Ascending aorta (tissue), 2 donors: Measurements from ENCODE around the gene UTF1. TPM values are rescaled to one million over a fixed set of nuclear protein-coding genes. Genes with fewer than 3 reads are reported as not detected.

Experiments
- DNase-seq, 2 donors: peaks; one replicate each; pipeline ENCODE4 v3.0.0-alpha.2; 2019; ENCODE audit warnings: low spot score in 2 of 2
- H3K27ac ChIP-seq, 2 donors: fragments of 200-600 bp; sonication (generic); one replicate each; pipeline ENCODE4 v1.5.1; 2016 to 2017; ENCODE audit warnings: mild to moderate bottlenecking in 1 of 2
- H3K27me3 ChIP-seq: fragments of 200-600 bp; sonication (generic); one replicate; pipeline ENCODE4 v1.5.1; 2017
- H3K36me3 ChIP-seq, 2 donors: fragments of 200-600 bp; sonication (generic); one replicate each; pipeline ENCODE4 v1.5.1; 2016
- H3K4me1 ChIP-seq, 2 donors: fragments of 200-600 bp; sonication (generic); one replicate each; pipeline ENCODE4 v1.5.1; 2016 to 2017; ENCODE audit warnings: mild to moderate bottlenecking in 1 of 2
- H3K4me3 ChIP-seq, 2 donors: fragments of 200-600 bp; sonication (generic); one replicate each; pipeline ENCODE4 v1.5.1; 2016 to 2017; ENCODE audit warnings: mild to moderate bottlenecking in 1 of 2
- H3K9me3 ChIP-seq, 2 donors: fragments of 200-600 bp; sonication (generic); one replicate each; pipeline ENCODE4 v1.5.1; 2016
- intact Hi-C: fragments of 100-400 bp; cut with DNase I; formaldehyde crosslinking; loops from one replicate; pipeline ENCODE4 v1.15.1; 2023
- total RNA-seq: library from RNA; depleted of rRNA; stranded (reverse); fragments of >200 nt; gene quantifications from one replicate; pipeline ENCODE4 v1.1.0, GENCODE V29; 2016
- TF ChIP-seq, protein P1 (sequence below), 3 experiments: fragments of 200-600 bp in 2 of 3; fragments of 450-650 bp in 1 of 3; sonication (generic) in 2 of 3; IDR thresholded peaks; one replicate each; pipeline ENCODE4 v1.5.1; 2016 to 2019; ENCODE audit warnings: antibody characterized with exemption in 3 of 3, mild to moderate bottlenecking in 1 of 3, moderate library complexity in 1 of 3

The UTF1 gene
- total RNA-seq, 1 donor from 2014 or later, result not detected

- intact Hi-C loops, result no loop called here
These were observed 43.0 kb downstream of the UTF1 start for GRCh38 chr10:133272964-133273420.

DNA sequence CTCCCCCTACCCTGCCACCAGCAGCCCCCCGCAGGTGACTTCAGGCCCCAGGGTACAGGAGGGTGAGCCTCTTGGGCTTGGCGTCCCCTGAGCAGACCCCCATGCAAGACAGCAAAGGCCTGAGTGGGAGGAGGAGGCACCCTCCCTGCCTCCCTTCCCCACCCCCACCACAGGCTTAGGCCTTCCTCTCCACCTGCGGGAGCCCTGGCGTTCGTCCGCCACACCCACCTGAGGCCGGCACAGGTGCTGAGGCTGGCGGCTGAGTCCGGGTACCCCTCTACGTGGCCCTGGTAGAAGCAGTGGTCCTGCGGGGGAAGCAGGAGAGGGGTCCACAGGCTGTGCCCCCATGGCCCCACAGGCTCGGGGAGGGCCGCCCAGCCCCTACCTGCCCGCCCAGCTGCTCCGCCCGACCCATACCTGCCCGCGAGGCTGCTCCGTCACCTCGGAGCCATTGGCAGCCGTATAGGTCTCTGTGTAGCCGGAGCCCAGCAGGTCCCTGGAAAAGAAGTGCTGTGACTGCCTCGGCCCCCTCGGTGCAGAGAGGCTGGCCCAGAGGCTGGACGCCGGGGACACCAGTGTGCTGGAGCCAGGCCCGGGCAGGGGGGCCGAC lies 43.6 kb downstream of the UTF1 start:
- peaks cover 0 to 3% of the 10 kb centered on the region in 2 donors for H3K4me1 ChIP-seq
- TF ChIP-seq, protein P1, sequence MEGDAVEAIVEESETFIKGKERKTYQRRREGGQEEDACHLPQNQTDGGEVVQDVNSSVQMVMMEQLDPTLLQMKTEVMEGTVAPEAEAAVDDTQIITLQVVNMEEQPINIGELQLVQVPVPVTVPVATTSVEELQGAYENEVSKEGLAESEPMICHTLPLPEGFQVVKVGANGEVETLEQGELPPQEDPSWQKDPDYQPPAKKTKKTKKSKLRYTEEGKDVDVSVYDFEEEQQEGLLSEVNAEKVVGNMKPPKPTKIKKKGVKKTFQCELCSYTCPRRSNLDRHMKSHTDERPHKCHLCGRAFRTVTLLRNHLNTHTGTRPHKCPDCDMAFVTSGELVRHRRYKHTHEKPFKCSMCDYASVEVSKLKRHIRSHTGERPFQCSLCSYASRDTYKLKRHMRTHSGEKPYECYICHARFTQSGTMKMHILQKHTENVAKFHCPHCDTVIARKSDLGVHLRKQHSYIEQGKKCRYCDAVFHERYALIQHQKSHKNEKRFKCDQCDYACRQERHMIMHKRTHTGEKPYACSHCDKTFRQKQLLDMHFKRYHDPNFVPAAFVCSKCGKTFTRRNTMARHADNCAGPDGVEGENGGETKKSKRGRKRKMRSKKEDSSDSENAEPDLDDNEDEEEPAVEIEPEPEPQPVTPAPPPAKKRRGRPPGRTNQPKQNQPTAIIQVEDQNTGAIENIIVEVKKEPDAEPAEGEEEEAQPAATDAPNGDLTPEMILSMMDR (IDR thresholded peaks at IDR 0.05), result no peak

More at GRCh38 chr10:133272964-133273420, 43.0 kb downstream of the UTF1 start:
- DNase-seq, result no peak
- H3K36me3 ChIP-seq, result peaks cover 0 to 15% of the 10 kb centered on the region in 2 donors
- peaks cover 0 to 3% of the 10 kb centered on the region in 2 donors for H3K4me1 ChIP-seq
- H3K27me3 ChIP-seq, result no peaks in the 10 kb centered on the region
- H3K9me3 ChIP-seq, result no peaks in the 10 kb centered on the region
- TF ChIP-seq, protein P1 (IDR thresholded peaks at IDR 0.05), result no peak
- H3K27ac ChIP-seq, result no peak overlapping the region
- no peak overlapping the region for H3K4me3 ChIP-seq

DNA sequence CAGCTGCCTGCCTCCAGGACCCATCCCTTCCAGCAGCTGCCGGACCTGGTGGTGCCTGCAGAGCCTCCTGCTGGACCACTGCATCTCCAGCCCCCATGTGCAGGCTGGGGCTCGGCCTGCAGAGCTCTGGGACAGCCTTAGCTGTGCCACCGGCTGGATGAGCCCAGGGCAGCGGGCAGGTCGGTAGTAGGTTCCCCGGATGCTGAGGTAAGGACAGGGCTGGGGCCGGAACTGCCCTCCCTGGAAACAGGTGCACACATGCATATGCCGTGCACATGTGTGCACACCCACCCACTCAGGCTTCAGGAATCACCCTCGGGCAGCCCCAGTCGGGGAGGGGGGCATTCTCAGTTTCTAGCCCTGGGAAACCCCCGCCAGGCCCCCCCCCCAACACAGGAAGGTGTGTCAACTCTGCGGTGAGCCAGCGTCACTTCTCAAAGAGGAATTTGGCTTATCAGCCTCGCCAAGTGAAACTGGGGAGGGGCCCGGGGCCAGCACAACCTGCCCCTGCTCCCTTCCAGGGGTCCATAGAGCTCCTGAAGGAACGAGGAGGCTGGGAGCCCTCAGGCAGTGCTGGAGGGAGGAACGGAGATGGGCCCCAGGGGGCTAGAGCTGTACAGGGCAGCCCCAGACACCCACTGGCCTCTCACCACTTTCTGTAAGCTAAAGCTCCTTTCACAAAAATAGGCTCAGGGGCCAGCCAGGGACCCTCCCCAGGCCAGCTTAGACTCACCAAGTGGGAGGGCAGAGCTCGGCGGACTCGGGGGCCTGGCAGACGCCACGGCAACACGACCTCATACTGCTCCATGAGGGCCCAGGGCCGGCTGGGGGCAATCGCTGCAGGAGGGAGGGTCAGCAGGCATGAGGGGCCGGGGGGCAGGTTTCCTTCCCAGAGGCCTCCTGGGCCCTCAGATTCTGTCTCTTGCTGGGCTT lies 45.0 kb downstream of the UTF1 start:
- no peaks in the 10 kb centered on the region for H3K9me3 ChIP-seq
- no peak overlapping the region for H3K27ac ChIP-seq
- no peak for DNase-seq
- peaks cover 0 to 3% of the 10 kb centered on the region in 2 donors for H3K4me1 ChIP-seq
- H3K4me3 ChIP-seq, result peak overlapping the region in 1 of 2 donors; percentile 49
- H3K36me3 ChIP-seq, result peaks cover 5 to 26% of the 10 kb centered on the region in 2 donors
- TF ChIP-seq, protein P1 (IDR thresholded peaks at IDR 0.05), result no peak
- intact Hi-C loops, result no loop called here
- H3K27me3 ChIP-seq, result no peaks in the 10 kb centered on the region

More for the DNA sequence above, 43.6 kb downstream of the UTF1 start:
- intact Hi-C loops, result no loop called here
- Histone ChIP-seq H3K27me3 (no peaks in the 10 kb centered on the region), H3K9me3 (no peaks in the 10 kb centered on the region), H3K4me3 (no peak overlapping the region), H3K27ac (no peak overlapping the region), H3K36me3 (peaks cover 0 to 16% of the 10 kb centered on the region in 2 donors)
- no peak for DNase-seq

- TF ChIP-seq, protein P1 (IDR thresholded peaks at IDR 0.05), result no peak
- no peak for DNase-seq
These were observed 45.7 kb downstream of the UTF1 start for GRCh38 chr10:133275684-133276092.

DNA sequence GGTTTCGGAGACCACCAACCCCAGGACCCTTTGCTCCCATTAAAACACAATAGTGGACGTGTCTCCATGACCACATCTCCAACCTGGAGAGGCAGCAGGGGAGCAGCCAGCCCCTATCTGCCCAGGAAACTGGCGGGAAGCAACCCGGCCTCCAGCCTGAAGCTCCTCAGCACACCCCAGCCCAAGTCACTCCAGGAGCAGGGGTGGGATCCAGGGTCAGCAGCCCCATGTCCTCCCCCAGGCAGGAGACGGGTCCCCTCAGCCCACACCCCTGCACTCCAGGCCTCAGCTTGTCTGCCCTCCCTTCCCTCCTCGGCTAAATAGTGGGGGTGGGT lies 46.0 kb downstream of the UTF1 start:
- Histone ChIP-seq H3K4me1 (peaks cover 0 to 3% of the 10 kb centered on the region in 2 donors), H3K27me3 (no peaks in the 10 kb centered on the region), H3K9me3 (no peaks in the 10 kb centered on the region), H3K36me3 (peaks cover 14 to 29% of the 10 kb centered on the region in 2 donors), H3K4me3 (peak overlapping the region in 1 of 2 donors; percentile 49), H3K27ac (no peak overlapping the region)
- intact Hi-C loops, result no loop called here
- TF ChIP-seq, protein P1 (IDR thresholded peaks at IDR 0.05), result no peak
- no peak for DNase-seq

More at GRCh38 chr10:133275684-133276092, 45.7 kb downstream of the UTF1 start:
- peak overlapping the region in 1 of 2 donors; percentile 49 for H3K4me3 ChIP-seq
- H3K36me3 ChIP-seq, result peaks cover 12 to 29% of the 10 kb centered on the region in 2 donors
- no peaks in the 10 kb centered on the region for H3K27me3 ChIP-seq
- intact Hi-C loops, result no loop called here
- no peaks in the 10 kb centered on the region for H3K9me3 ChIP-seq
- no peak overlapping the region for H3K27ac ChIP-seq
- peaks cover 0 to 3% of the 10 kb centered on the region in 2 donors for H3K4me1 ChIP-seq
